Rectal smooth muscle tissue (tissue), 1 donor: ENCODE results near the gene RNF149.

Experiments
- H3K27ac ChIP-seq: one replicate; pipeline ENCODE4 v1.7.0; 2013; ENCODE audit warnings: low read depth, low read length, inconsistent platforms
- H3K27me3 ChIP-seq: one replicate; pipeline ENCODE4 v1.7.0; 2013; ENCODE audit warnings: low read length; ENCODE audit not compliant: control insufficient read depth, insufficient read depth
- H3K36me3 ChIP-seq: one replicate; pipeline ENCODE4 v1.7.0; 2013; ENCODE audit warnings: low read length; ENCODE audit not compliant: control insufficient read depth, insufficient read depth
- H3K4me1 ChIP-seq: one replicate; pipeline ENCODE4 v1.7.0; 2013; ENCODE audit warnings: low read length; ENCODE audit not compliant: control insufficient read depth, insufficient read depth
- H3K4me3 ChIP-seq: one replicate; pipeline ENCODE4 v1.7.0; 2013; ENCODE audit warnings: low read length
- H3K9ac ChIP-seq: one replicate; pipeline ENCODE4 v1.7.0; 2013; ENCODE audit warnings: low read length

Gene RNF149

GRCh38 chr2:101230541-101231001, 77.9 kb downstream of the RNF149 start:
- Histone ChIP-seq H3K9ac (no peak overlapping the region), H3K4me1 (no peaks in the 10 kb centered on the region), H3K4me3 (no peak overlapping the region), H3K27ac (no peak overlapping the region), H3K27me3 (no peaks in the 10 kb centered on the region), H3K36me3 (no peaks in the 10 kb centered on the region)
